HG03060 (cell line): Measurements from ENCODE around the gene MASP1.
"Not testable (repeated sequence)": the region's sequence is repeated elsewhere in the genome, so short reads cannot be mapped to it uniquely, and the experiment has no call there.

Experiments
- ATAC-seq: cut with Tn5 transposase; IDR thresholded peaks from one replicate; pipeline ENCODE4 v1.9.1; 2021; ENCODE audit warnings: low read depth, moderate number of reproducible peaks; ENCODE audit not compliant: unreplicated experiment

MASP1 gene

GRCh38 chr3:187230011-187230410 lies 61.5 kb downstream of the MASP1 start:
- no peak for ATAC-seq

GRCh38 chr3:187228740-187229139 lies 62.8 kb downstream of the MASP1 start:
- no peak for ATAC-seq

GRCh38 chr3:187227658-187228258 lies 63.8 kb downstream of the MASP1 start:
- no peak for ATAC-seq

- ATAC-seq = no peak
Observed at GRCh38 chr3:187223799-187224198, 67.7 kb downstream of the MASP1 start.

GRCh38 chr3:187222801-187223200 lies 68.7 kb downstream of the MASP1 start:
- ATAC-seq = no peak

- no peak for ATAC-seq
Observed at GRCh38 chr3:187215460-187215859, 76.1 kb downstream of the MASP1 start.

GRCh38 chr3:187213616-187214015 lies 77.9 kb downstream of the MASP1 start:
- no peak for ATAC-seq

GRCh38 chr3:187212705-187213104 lies 78.8 kb downstream of the MASP1 start:
- no peak for ATAC-seq

GRCh38 chr3:187212196-187212545 lies 79.4 kb downstream of the MASP1 start:
- ATAC-seq = no peak

- ATAC-seq = no peak
Observed at GRCh38 chr3:187211532-187212195, 79.9 kb downstream of the MASP1 start.

- ATAC-seq = no peak
Observed at GRCh38 chr3:187210545-187211327, 80.8 kb downstream of the MASP1 start.

- ATAC-seq = no peak
Observed at GRCh38 chr3:187210091-187210490, 81.4 kb downstream of the MASP1 start.

GRCh38 chr3:187209491-187209890 lies 82.0 kb downstream of the MASP1 start:
- no peak for ATAC-seq

- no peak for ATAC-seq
Observed at GRCh38 chr3:187208159-187208558, 83.4 kb downstream of the MASP1 start.

GRCh38 chr3:187207624-187208023 lies 83.9 kb downstream of the MASP1 start:
- ATAC-seq = no peak

- no peak for ATAC-seq
Observed at GRCh38 chr3:187207062-187207461, 84.5 kb downstream of the MASP1 start.

GRCh38 chr3:187205683-187206082 lies 85.9 kb downstream of the MASP1 start:
- no peak for ATAC-seq

GRCh38 chr3:187199463-187200050 lies 92.0 kb downstream of the MASP1 start:
- ATAC-seq = not testable (repeated sequence)

GRCh38 chr3:187198490-187198889 lies 93.0 kb downstream of the MASP1 start:
- ATAC-seq = no peak

GRCh38 chr3:187197335-187197649 lies 94.2 kb downstream of the MASP1 start, which contains the start of gene RTP1:
RTP1 (plus strand) TSS chr3:187197486; CDS start chr3:187197516, 30 bp downstream.
- ATAC-seq = no peak

GRCh38 chr3:187196573-187197334 lies 94.8 kb downstream of the MASP1 start:
- no peak for ATAC-seq
